HG03520 (cell line): ENCODE measurements around the gene GRIN3A.
"Not testable (repeated sequence)": the region's sequence is repeated elsewhere in the genome, so short reads cannot be mapped to it uniquely, and the experiment has no call there.

Experiments used
- ATAC-seq: cut with Tn5 transposase; IDR thresholded peaks from one replicate; pipeline ENCODE4 v1.9.1; 2021; ENCODE audit warnings: mild to moderate bottlenecking, moderate library complexity; ENCODE audit not compliant: unreplicated experiment

GRIN3A gene

DNA sequence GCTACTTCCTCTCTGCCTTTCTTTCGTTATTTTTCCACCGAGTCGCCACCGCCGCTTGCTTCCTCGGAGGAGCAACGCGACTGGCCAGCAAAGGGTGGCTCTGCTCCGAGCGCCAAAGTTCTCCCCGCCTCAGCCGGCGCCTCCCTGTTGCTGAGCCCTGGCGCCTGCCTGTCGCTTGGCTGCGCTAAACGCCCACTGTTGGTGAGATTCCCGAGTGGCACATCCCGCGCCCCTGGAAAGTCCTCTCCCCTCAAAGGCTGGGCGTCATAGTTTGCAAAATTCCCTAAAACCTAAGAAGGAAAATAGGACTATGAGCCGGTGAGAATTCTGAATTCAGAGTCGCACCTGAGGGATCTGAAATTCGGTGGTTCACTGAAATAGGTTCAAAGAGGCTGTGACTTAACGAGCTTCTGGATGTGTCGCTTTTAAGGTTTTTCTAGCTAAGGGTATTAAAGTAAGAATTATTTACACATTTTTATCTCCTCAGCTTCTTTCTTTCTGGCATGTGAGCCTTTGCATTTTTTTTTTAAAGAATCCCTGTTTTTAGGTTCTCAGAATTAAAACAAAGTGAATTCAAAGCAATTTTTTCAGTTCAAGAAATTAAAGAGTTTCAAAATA is at the start of gene GRIN3A:
Gene GRIN3A (minus strand): TSS at position 82 of the 618 bp plus-strand sequence. CDS start 668 bp downstream, outside the sequence.
- ATAC-seq: no peak

GRCh38 chr9:101787891-101788290 is 49.4 kb upstream of the GRIN3A start:
- ATAC-seq: no peak

GRCh38 chr9:101778332-101778731 is 39.9 kb upstream of the GRIN3A start:
- no peak for ATAC-seq

DNA sequence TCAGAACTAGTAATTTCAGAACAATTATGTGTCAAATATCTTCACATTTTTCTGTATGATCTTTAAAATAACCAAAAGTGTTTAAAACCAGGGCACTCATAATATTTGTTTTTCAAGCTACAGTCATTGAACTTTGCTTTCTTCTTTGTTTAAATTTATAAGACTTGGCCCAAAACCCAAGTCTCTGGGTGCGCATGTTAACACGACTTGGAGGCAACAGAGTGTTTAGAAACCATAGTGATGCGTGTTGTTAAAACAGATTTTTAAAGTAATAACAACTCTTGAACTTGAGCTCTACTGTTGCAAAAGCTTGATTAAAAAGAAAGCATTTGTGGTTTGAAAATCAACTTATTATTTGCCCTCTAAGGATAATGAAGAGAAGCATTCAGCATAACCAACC is 26.0 kb upstream of the GRIN3A start:
- ATAC-seq: no peak

DNA sequence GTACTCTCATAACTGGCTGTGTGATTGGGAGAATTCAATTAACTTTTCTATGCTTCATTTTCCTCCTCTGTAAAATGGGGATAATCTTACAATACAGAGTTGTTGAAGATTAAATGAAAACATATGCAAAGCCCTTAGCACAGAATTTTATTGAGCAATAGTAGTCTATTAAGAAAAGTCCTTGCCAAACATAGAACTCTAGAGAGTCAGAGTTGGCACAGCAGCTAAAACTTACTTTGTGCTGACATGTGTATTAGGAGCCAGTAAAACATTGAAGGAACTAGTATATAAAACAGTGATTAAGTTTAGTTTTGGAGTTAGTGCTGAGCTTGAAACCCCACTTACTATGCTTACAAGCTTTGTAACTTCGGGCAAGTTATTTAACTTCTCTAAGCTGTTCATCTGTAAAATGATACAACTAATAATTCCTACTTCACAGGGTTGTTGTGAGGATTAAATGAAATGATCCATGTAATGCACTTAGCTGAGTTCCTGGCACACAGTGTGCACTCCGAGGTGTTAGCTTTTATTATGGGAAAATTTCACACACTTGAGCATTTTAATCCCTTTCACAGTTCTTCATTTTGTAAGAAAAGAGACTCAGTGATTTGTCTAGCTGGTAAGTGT is 20.0 kb upstream of the GRIN3A start:
- ATAC-seq: no peak

- no peak for ATAC-seq
These were observed 15.3 kb upstream of the GRIN3A start for GRCh38 chr9:101753716-101754115.

GRCh38 chr9:101751895-101752294 is 13.4 kb upstream of the GRIN3A start:
- ATAC-seq: no peak

DNA sequence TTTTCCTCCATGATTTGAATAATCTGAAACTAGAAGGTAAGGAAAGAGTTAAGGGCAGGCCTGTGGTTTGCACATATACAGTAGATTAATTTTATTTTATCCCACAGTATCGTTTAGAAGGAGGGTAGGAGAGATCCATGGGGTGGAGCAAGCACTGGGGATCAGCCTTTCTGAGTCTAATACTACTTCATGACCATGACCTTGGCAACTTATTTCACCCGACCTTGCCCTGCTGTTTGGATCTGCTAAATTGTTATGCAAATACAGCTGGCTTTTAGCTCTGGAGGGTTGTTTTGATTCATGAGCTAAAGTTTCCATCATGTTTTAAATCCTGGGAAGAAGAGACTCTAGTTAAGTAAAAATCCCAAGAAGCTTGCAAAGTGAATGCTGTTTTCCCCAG is 864 bp upstream of the GRIN3A start:
- no peak for ATAC-seq

DNA sequence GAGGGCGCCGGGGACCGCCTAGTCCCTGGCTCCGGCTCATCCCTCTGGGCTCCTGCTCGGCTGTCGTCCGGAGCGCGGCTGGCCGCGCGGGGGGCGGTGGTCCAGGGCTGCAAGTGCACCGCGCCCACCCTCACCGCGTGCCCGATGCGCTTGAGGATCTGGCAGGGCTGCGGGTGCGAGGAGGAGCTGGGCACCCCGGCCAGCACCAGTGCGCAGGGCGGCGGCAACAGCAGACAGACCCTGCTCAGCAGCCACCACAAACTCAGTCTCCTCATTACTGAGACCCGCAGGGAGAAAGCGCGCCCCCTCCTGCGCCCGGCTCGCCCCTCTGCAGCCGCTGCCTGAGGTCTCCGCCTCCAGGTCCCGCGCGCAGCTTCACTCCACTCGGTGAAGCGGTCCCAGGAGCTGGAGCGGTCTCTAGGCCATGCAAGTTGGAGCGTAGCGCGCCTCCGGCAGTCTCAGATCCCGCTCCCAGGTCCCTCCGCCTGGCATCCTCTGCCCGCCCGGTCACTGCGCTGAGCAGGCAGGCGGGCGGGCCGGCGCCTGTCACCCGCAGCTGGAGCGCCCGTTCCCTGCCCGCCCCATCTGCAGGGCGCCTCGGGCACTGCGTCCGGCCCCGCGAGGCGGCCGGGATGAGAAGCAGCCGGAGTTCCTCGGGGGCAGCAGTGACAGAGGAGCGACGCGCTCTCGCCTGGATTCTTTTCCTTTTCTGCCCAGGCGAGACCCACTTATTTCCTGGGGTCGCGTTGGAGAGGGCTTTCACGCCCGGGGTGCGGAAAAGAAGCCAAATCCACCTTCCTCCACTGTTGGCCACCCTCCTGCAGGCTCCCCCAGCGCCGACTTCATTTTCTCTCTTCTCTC is 512 bp downstream of the GRIN3A start:
- ATAC-seq: no peak

DNA sequence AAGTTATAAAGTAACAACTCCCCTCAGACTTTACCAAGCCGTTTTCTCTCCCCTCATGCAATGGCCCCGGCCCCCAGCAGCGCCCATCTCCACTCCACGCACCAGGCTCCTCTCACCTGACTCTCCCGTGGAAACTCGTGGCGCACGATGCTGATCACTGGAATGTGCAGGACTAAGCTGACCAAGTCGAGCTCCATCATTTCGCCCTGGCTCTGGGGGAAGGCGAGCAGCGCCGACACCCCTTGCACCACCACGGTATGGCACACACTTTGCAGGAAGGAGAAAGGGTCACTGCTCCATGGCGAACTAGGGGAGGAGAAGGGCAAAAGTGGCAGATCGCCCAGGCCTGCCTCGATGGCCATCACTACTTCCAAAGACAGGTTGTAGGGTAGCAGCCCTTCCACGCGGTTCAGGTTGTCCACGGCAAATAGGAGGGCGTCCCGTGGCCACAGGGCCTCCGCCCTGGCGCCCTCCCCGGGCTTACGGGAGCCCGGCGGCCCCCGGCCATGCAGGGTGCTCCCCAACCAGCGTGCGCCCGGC is 1.2 kb downstream of the GRIN3A start:
- no peak for ATAC-seq

GRCh38 chr9:101736717-101737116 is 1.7 kb downstream of the GRIN3A start:
- ATAC-seq: no peak

DNA sequence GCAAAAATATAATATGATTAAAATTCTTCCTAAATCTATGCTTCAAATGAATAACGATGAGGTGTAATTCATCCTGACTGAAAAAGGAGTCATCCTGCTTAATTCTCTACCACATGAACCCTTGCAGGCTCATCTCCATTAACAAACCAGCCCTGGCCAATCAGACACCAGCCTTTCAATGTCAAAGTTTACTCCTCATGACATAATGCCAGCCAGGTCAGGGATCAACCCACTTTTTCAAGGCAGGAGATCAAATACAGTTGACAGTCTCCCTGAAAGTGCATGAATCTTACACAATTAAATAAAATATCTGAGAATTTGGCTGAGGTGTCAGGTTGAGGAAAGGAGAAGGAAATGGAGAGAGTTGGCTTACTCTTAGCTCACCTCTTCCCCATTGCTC is 7.0 kb downstream of the GRIN3A start:
- no peak for ATAC-seq

DNA sequence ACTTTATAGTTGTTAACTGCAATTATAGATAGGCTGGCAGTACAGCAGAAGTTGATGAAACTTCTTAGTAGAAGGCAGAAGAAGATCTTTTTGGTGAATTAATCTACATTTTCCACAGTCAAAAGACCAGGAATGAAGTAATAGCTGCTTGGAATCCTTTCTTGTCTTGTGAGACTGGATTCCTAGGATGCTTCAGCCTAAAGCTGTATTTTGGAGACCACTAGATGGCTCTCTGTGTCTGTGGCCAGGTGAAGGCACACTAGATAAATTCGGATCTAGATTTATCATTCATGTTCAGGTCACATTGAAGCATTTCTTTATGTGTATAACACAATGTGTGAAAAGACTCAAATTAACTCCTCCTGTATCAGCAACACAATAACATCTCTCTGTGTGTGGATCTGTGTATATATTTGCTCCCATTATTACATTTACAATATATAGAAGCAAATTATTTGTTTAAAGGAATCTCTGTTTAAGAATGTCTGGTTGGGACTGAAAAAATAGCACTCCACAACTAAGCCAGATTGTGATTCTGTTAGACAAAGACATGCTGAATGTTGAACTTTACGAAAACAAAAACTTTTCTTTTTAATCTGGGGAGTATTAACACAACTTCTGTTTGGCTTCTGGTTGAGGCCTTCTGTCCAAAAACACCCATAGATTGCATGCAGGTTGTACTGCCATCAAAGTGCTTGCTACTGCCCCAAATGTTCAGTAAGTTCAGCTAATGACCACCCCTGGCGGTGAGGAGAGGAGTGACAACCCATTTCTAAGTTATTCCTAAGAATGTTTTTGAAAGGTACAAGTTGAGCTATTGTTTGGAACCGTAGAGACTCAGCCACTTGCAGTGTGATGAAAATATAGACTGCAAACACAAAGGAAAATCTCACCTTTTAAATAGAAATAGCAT is 10.6 kb downstream of the GRIN3A start:
- ATAC-seq: peak; percentile 86

DNA sequence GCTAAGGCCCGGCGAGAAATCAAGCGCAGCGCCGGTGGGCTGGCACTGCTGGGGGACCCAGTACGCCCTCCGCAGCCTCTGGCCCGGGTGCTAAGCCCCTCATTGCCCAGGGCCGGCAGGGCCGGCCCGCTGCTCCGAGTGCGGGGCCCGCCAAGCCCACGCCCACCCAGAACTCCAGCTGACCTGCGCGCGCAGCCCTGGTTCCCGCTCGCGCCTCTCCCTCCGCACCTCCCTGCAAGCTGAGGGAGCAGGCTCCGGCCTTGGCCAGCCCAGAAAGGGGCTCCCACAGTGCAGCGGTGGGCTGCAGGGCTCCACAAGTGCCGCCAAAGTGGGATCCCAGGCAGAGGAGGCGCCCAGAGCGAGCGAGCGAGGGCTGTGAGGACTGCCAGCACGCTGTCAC is 14.2 kb downstream of the GRIN3A start:
- not testable (repeated sequence) for ATAC-seq

GRCh38 chr9:101718192-101718591 is 20.3 kb downstream of the GRIN3A start:
- no peak for ATAC-seq

DNA sequence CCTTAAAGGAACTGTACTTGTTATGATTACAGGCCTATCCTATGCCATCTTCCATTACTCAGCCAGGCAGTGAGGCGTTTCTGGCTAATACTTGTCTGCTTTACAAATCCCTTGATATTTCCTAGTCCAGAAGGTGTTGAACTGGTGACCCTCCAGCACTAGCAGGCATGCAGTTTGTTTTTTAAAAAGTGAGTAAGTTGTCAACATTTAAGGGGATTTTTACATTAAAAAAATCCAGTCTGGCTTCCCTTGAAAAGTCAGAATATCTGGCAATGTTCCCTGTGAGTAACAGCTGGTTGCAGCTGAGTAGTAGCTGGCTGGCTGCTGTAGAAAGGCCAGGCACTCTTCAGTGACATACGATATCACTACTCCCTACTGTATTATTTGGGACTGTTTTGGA is 21.8 kb downstream of the GRIN3A start:
- no peak for ATAC-seq

DNA sequence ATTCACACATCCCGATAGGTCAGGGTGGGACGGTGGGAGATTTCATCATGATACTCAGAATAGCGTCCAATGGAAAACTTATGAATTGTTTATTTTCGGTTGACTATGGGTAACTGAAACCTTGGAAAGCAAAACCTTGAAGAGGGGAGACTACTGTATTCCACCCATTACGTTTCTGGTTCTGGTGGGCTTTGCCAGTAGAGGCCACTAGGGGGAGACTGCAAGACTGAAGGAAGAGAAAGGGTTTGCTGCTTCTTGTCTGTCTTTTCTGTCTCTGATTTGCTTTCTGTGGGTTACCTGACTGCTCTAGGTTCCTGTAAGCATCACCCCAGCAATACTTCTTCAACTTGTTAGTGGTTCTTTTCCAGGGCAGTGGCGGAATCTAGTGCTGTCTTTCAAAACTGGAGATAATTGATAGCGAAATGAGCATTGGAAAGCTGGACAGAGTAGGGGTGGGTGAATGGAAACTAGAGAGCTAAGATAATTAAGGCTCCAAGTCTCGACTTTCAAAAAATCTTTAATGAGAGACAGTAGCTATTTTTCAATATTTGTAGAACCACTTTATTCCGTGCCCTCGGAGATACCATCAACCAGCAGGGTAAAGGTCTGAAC is 27.0 kb downstream of the GRIN3A start:
- ATAC-seq: peak; percentile 69

DNA sequence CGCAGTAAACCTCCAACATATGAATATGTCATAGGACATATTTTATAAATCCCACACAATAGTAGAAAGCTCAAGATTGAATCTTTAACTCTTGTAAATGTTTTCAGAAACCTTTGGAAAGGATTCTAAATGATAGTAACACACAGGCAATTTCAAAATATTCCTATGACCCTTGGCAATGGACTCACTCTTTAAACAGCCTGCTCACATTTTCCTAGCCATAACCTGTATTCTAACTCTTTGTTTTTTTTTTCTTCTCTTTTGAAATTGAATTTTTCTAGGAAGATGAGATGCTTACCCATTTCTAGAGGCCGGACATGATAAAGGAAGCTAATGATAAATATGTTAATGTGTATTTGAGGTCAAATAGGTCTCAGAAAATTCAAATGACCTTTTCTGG is 29.6 kb downstream of the GRIN3A start:
- ATAC-seq: no peak

GRCh38 chr9:101707721-101708120 is 30.7 kb downstream of the GRIN3A start:
- ATAC-seq: no peak

GRCh38 chr9:101706997-101707396 is 31.4 kb downstream of the GRIN3A start:
- ATAC-seq: no peak
